HG03097 (cell line): Measurements from ENCODE around the gene ARMH1.

Experiments
- ATAC-seq: cut with Tn5 transposase; IDR thresholded peaks from one replicate; pipeline ENCODE4 v1.9.1; 2021; ENCODE audit not compliant: unreplicated experiment, low FRiP score

ARMH1 gene

GRCh38 chr1:44643721-44644334, 30.7 kb upstream of the ARMH1 start:
- no peak for ATAC-seq

- ATAC-seq = no peak
These were observed 29.7 kb upstream of the ARMH1 start for GRCh38 chr1:44644806-44645205.

GRCh38 chr1:44645476-44646244, 28.9 kb upstream of the ARMH1 start:
- no peak for ATAC-seq

- ATAC-seq = no peak
These were observed 28.0 kb upstream of the ARMH1 start for GRCh38 chr1:44646261-44647110.

- no peak for ATAC-seq
These were observed 26.6 kb upstream of the ARMH1 start for GRCh38 chr1:44647896-44648295.

- no peak for ATAC-seq
These were observed 25.8 kb upstream of the ARMH1 start for GRCh38 chr1:44648529-44649250.

GRCh38 chr1:44649788-44650158, 24.7 kb upstream of the ARMH1 start:
- no peak for ATAC-seq

- ATAC-seq = no peak
These were observed 24.2 kb upstream of the ARMH1 start for GRCh38 chr1:44650159-44650831.

GRCh38 chr1:44651069-44651468, 23.4 kb upstream of the ARMH1 start:
- no peak for ATAC-seq

- peak; percentile 80 for ATAC-seq
These were observed 21.9 kb upstream of the ARMH1 start for GRCh38 chr1:44652445-44653106.

GRCh38 chr1:44653107-44653964, 21.2 kb upstream of the ARMH1 start:
- no peak for ATAC-seq

GRCh38 chr1:44654621-44655187, 19.8 kb upstream of the ARMH1 start:
- ATAC-seq = no peak

GRCh38 chr1:44655609-44656008, 18.9 kb upstream of the ARMH1 start:
- ATAC-seq = no peak

- no peak for ATAC-seq
These were observed 14.9 kb upstream of the ARMH1 start for GRCh38 chr1:44659566-44659965.

GRCh38 chr1:44660176-44660575, 14.3 kb upstream of the ARMH1 start:
- no peak for ATAC-seq

GRCh38 chr1:44661781-44662682, 12.5 kb upstream of the ARMH1 start:
- ATAC-seq = no peak

- ATAC-seq = no peak
These were observed 11.9 kb upstream of the ARMH1 start for GRCh38 chr1:44662683-44663030.

- no peak for ATAC-seq
These were observed 11.1 kb upstream of the ARMH1 start for GRCh38 chr1:44663417-44663816.
